ENCODE measurements around the gene NKAIN1. TPM values are rescaled to one million over a fixed set of nuclear protein-coding genes. Genes with fewer than 3 reads are reported as not detected.

The NKAIN1 gene
- polyA plus RNA-seq, 3 donors: not detected

DNA sequence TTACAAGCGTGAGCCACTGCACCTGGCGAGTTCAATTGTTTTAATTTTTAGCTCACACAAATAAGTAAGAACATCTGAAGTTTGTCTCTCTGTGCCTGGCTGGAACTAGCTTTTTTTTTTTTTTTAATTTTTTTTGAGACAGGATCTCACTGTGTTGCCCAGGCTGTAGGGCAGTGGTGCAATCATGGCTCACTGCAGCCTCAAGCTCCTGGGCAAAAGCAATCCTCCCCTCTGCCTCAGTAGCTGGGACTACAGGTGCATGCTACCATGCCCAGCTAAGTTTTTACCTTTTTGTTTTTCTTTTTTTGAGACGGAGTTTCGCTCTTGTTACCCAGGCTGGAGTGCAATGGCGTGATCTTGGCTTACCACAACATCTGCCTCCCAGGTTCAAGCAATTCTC is 7.9 kb downstream of the NKAIN1 start:
- no peak for DNase-seq
- Histone ChIP-seq H3K4me2 (replicated peaks; ENCODE audit: extremely low read depth, low read length, poor library complexity, severe bottlenecking) (no peak overlapping the region), H3K79me2 (ENCODE audit: insufficient read depth, low read length) (no peaks in the 10 kb centered on the region), H3K27ac (ENCODE audit: low read depth in 1 of 2, low read length in 2 of 2) (no peak overlapping the region), H2AFZ (ENCODE audit: insufficient read depth, low read depth, low read length, poor library complexity, severe bottlenecking) (no peak overlapping the region), H3K9ac (ENCODE audit: insufficient read depth, low read length, poor library complexity, severe bottlenecking) (no peak overlapping the region), H4K20me1 (ENCODE audit: insufficient read depth, low read length) (no peaks in the 10 kb centered on the region), H3K36me3 (replicated peaks in 1 of 2; ENCODE audit: control insufficient read depth in 1 of 2, insufficient read depth in 2 of 2, low read length in 2 of 2) (no peaks in the 10 kb centered on the region), H3K9me3 (replicated peaks in 1 of 2; ENCODE audit: control insufficient read depth in 1 of 2, insufficient read depth in 1 of 2, low read length in 2 of 2) (no peaks in the 10 kb centered on the region), H3K4me1 (ENCODE audit: control insufficient read depth in 1 of 2, insufficient read depth in 2 of 2, low read length in 2 of 2) (no peaks in the 10 kb centered on the region), H3K27me3 (ENCODE audit: control insufficient read depth in 2 of 2, insufficient read depth in 2 of 2, low read length in 2 of 2) (peaks cover 6 to 19% of the 10 kb centered on the region in 2 donors), H3K4me3 (replicated peaks in 1 of 3; ENCODE audit: low read depth in 2 of 3, low read length in 3 of 3) (no peak overlapping the region)
- H3K36me3 Mint-ChIP-seq: no peaks in the 10 kb centered on the region
- H3K27ac Mint-ChIP-seq: no peak overlapping the region
- TF ChIP-seq, protein P1, sequence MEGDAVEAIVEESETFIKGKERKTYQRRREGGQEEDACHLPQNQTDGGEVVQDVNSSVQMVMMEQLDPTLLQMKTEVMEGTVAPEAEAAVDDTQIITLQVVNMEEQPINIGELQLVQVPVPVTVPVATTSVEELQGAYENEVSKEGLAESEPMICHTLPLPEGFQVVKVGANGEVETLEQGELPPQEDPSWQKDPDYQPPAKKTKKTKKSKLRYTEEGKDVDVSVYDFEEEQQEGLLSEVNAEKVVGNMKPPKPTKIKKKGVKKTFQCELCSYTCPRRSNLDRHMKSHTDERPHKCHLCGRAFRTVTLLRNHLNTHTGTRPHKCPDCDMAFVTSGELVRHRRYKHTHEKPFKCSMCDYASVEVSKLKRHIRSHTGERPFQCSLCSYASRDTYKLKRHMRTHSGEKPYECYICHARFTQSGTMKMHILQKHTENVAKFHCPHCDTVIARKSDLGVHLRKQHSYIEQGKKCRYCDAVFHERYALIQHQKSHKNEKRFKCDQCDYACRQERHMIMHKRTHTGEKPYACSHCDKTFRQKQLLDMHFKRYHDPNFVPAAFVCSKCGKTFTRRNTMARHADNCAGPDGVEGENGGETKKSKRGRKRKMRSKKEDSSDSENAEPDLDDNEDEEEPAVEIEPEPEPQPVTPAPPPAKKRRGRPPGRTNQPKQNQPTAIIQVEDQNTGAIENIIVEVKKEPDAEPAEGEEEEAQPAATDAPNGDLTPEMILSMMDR (IDR thresholded peaks at IDR 0.05): no peak
- intact Hi-C loops (cut with micrococcal nuclease): no loop called here
- H3K9me3 Mint-ChIP-seq: peaks cover 0 to 3% (median 0%) of the 10 kb centered on the region in 7 donors
- no peak overlapping the region for H3K4me3 Mint-ChIP-seq
- H3K4me1 Mint-ChIP-seq: no peaks in the 10 kb centered on the region
- 98% methylated on average over 4 of the region's 5 CpGs for WGBS (ENCODE audit: insufficient coverage)
- peaks cover 17 to 26% (median 18%) of the 10 kb centered on the region in 3 donors for H3K27me3 Mint-ChIP-seq (ENCODE audit: low read depth in 3 of 3)

DNA sequence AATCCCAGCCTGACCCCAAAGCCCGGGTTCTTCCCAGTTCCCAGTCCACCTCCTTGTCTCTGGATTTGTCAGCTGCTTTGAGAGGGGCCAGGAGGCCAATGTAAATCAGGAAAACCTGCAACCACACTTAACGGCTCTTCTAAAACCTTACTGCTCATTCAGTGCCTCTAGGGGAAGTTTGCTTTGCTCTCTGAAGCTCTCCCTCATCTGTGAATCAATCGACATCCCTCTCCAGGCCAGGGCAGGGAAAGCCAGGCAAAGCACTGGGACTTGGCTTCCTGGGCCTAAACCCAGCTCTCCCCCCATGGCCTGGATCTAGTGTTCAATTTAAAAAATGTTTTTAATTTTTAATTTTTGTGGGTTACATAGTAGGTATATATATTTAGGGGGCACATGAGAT is 9.3 kb downstream of the NKAIN1 start:
- H4K20me1 ChIP-seq (ENCODE audit: insufficient read depth, low read length): no peaks in the 10 kb centered on the region
- DNase-seq: no peak
- peaks cover 0 to 10% of the 10 kb centered on the region in 2 donors for H3K27me3 ChIP-seq (ENCODE audit: control insufficient read depth in 2 of 2, insufficient read depth in 2 of 2, low read length in 2 of 2)
- H3K9me3 ChIP-seq (replicated peaks in 1 of 2; ENCODE audit: control insufficient read depth in 1 of 2, insufficient read depth in 1 of 2, low read length in 2 of 2): no peaks in the 10 kb centered on the region
- H3K36me3 Mint-ChIP-seq: no peaks in the 10 kb centered on the region
- no peak overlapping the region for H3K4me2 ChIP-seq (replicated peaks; ENCODE audit: extremely low read depth, low read length, poor library complexity, severe bottlenecking)
- no peaks in the 10 kb centered on the region for H3K4me1 Mint-ChIP-seq
- peaks cover 0 to 3% (median 0%) of the 10 kb centered on the region in 7 donors for H3K9me3 Mint-ChIP-seq
- WGBS (ENCODE audit: insufficient coverage): 76% methylated on average over 3 of the region's 3 CpGs
- no peaks in the 10 kb centered on the region for H3K4me1 ChIP-seq (ENCODE audit: control insufficient read depth in 1 of 2, insufficient read depth in 2 of 2, low read length in 2 of 2)
- no peak overlapping the region for H3K27ac Mint-ChIP-seq
- H3K4me3 ChIP-seq (replicated peaks in 1 of 3; ENCODE audit: low read depth in 2 of 3, low read length in 3 of 3): no peak overlapping the region
- TF ChIP-seq, protein P1 (IDR thresholded peaks at IDR 0.05): no peak
- no peak overlapping the region for H3K9ac ChIP-seq (ENCODE audit: insufficient read depth, low read length, poor library complexity, severe bottlenecking)
- no peak overlapping the region for H3K4me3 Mint-ChIP-seq
- peaks cover 6 to 14% (median 6%) of the 10 kb centered on the region in 3 donors for H3K27me3 Mint-ChIP-seq (ENCODE audit: low read depth in 3 of 3)
- no peak overlapping the region for H2AFZ ChIP-seq (ENCODE audit: insufficient read depth, low read depth, low read length, poor library complexity, severe bottlenecking)
- H3K79me2 ChIP-seq (ENCODE audit: insufficient read depth, low read length): no peaks in the 10 kb centered on the region
- no peaks in the 10 kb centered on the region for H3K36me3 ChIP-seq (replicated peaks in 1 of 2; ENCODE audit: control insufficient read depth in 1 of 2, insufficient read depth in 2 of 2, low read length in 2 of 2)
- intact Hi-C loops (cut with micrococcal nuclease): no loop called here
- H3K27ac ChIP-seq (ENCODE audit: low read depth in 1 of 2, low read length in 2 of 2): no peak overlapping the region

All from CD14-positive monocyte (primary cell).